Skeletal muscle tissue (tissue), 4 donors: ENCODE data around the gene ENTHD1. TPM values are rescaled to one million over a fixed set of nuclear protein-coding genes. Genes with fewer than 3 reads are reported as not detected.

ENCODE experiments used
- H3K27ac ChIP-seq: one replicate; pipeline ENCODE4 v1.7.0; 2013; ENCODE audit warnings: mild to moderate bottlenecking, low read depth, low read length, inconsistent platforms
- H3K27me3 ChIP-seq, 3 donors: one replicate each; pipeline ENCODE4 v1.7.0; 2013; ENCODE audit warnings: low read length in 3 of 3; ENCODE audit not compliant: control insufficient read depth in 3 of 3, insufficient read depth in 3 of 3
- H3K36me3 ChIP-seq, 3 donors: one replicate each; pipeline ENCODE4 v1.7.0; 2013; ENCODE audit warnings: low read length in 3 of 3; ENCODE audit not compliant: control insufficient read depth in 3 of 3, insufficient read depth in 3 of 3
- H3K4me1 ChIP-seq, 3 donors: one replicate each; pipeline ENCODE4 v1.7.0; 2013; ENCODE audit warnings: low read length in 3 of 3, mild to moderate bottlenecking in 3 of 3; ENCODE audit not compliant: control insufficient read depth in 3 of 3, insufficient read depth in 3 of 3
- H3K4me3 ChIP-seq, 3 donors: one replicate each; pipeline ENCODE4 v1.7.0; 2013; ENCODE audit warnings: low read length in 3 of 3
- H3K9ac ChIP-seq, 3 donors: one replicate each; pipeline ENCODE4 v1.7.0; 2013; ENCODE audit warnings: low read length in 3 of 3, mild to moderate bottlenecking in 3 of 3, moderate library complexity in 2 of 3, low read depth in 1 of 3
- H3K9me3 ChIP-seq, 3 donors: one replicate each; pipeline ENCODE4 v1.7.0; 2013; ENCODE audit warnings: low read length in 3 of 3; ENCODE audit not compliant: control insufficient read depth in 3 of 3
- total RNA-seq: library from RNA; depleted of rRNA; stranded (reverse); fragments of >200 nt; gene quantifications from one replicate; pipeline ENCODE4 v1.2.3, GENCODE V29; 2014
- donor health status: Osteomylitis.

Gene ENTHD1
- total RNA-seq, 1 donor from 2014 or later, result not detected

DNA sequence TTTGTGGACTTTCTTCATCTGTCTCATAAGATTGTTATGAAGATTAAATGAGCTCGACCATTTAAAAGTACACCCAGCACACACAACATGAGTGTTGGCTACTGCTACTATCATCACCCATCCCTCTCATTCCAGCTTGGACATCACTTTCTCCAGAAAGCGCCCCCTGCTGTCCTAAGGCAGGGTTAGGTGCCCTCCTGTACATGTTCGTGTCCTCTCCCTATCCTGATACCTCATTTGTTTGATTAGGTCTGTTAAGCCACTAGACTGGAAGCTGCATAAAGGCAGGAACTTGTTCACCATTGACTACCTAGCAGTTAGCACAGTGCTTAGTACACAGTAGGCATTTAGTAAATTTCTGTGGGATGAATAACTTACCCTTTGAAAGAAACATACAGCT lies 85.5 kb downstream of the ENTHD1 start:
- Histone ChIP-seq H3K36me3 (no peaks in the 10 kb centered on the region), H3K4me3 (no peak overlapping the region), H3K4me1 (no peaks in the 10 kb centered on the region), H3K9ac (no peak overlapping the region), H3K9me3 (no peaks in the 10 kb centered on the region), H3K27ac (no peak overlapping the region), H3K27me3 (peaks cover 10 to 34% (median 27%) of the 10 kb centered on the region in 3 donors)

DNA sequence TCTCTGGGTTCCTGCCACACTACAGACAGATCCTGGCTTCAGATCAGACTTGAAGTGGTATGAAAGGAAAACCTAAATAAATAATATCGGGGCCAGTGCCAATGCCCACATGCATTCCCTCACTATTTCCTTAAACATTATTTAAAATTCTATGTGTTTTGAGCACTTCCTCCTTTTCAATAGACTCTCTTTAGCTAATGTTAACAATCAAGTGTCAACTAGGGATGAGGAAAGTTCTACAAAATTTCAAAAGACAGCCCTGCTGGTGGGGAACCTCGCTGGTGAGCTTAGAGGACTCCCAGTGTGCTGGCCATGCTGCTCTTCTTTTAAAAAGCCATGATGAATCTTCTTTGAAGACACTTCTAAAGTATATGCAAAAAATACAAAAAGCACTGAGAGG lies 87.5 kb downstream of the ENTHD1 start:
- H3K27ac ChIP-seq, result no peak overlapping the region
- H3K4me1 ChIP-seq, result no peaks in the 10 kb centered on the region
- H3K9me3 ChIP-seq, result no peaks in the 10 kb centered on the region
- no peaks in the 10 kb centered on the region for H3K36me3 ChIP-seq
- H3K9ac ChIP-seq, result no peak overlapping the region
- peaks cover 3 to 22% (median 22%) of the 10 kb centered on the region in 3 donors for H3K27me3 ChIP-seq
- H3K4me3 ChIP-seq, result no peak overlapping the region

DNA sequence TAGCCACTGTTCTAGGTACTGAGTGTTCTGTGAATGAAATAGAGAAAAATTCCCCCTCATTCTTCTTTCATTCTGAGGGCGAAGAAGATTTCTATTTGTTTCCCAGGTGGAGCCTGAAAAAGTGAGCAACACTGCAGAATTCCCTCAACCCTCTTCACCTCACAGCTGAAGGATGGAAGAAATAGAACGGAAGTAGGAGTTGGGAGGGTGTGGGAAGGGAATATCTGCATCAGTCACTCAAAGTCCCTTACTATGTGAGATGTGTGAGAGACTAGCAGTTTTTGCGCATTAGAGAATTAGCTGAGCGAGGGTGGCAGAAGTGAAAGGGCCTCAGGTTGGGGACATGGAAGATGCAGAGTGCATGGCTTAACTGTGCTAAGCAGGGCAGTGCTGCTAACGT lies 88.4 kb downstream of the ENTHD1 start:
- Histone ChIP-seq H3K4me1 (no peaks in the 10 kb centered on the region), H3K4me3 (no peak overlapping the region), H3K27me3 (peaks cover 3 to 19% (median 18%) of the 10 kb centered on the region in 3 donors), H3K27ac (no peak overlapping the region), H3K36me3 (no peaks in the 10 kb centered on the region), H3K9ac (no peak overlapping the region), H3K9me3 (no peaks in the 10 kb centered on the region)

DNA sequence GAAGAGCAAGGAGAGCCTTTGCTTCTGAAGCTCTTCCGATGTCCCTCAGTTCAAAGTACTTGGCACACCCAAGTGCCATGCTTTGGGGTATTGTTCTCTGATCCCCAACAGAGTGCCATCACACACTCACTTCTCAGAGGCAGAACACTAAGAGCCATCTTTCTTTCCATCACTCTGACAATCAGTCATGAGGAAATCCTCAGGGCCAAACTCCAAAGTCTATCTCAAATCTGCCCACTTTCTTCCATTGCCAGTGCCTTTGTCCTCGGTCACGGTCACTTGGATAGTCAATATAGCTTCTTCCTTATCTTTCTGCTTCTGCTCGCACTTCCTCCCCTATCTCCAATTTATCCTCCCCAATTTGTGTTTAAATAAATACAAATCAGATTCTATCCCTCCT lies 90.9 kb downstream of the ENTHD1 start:
- peaks cover 4 to 23% (median 19%) of the 10 kb centered on the region in 3 donors for H3K27me3 ChIP-seq
- no peak overlapping the region for H3K27ac ChIP-seq
- H3K9me3 ChIP-seq, result peaks cover 6 to 10% (median 8%) of the 10 kb centered on the region in 3 donors
- H3K36me3 ChIP-seq, result no peaks in the 10 kb centered on the region
- H3K4me1 ChIP-seq, result no peaks in the 10 kb centered on the region
- H3K9ac ChIP-seq, result no peak overlapping the region
- no peak overlapping the region for H3K4me3 ChIP-seq

DNA sequence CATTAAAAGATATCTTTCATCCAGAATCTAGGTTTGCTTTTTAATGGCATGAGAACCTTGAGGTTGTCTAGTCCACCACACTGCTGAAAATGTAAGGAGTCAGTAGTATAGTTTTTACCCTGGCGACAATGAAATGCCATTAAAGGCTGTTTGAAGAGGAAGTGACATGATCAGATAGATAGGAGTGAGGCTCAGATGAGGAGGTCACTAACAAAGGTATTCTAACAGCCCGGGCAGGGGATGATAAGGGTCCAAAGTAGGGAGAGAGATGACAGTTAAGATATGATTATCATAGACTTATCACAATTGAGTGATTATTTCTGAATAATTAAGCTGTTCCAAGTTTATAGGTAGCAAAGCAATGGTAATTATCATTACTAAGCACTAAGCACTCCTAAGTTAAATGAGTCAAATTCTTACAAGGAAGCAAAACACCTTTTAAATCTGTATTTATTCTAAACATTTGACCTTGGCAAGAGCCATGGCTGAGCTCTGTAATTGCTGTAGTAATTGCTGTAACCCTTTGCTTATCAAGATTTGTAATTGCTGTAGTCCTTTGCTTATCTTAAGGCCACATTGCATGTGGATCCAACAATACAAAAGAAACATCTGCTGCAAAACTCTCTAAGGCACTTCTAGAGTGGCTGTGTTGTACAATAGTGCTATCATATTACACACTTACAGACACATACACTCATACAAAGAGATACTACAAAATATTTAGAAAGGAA lies 92.6 kb downstream of the ENTHD1 start:
- Histone ChIP-seq H3K9ac (no peak overlapping the region), H3K9me3 (peaks cover 6 to 15% (median 12%) of the 10 kb centered on the region in 3 donors), H3K27ac (no peak overlapping the region), H3K4me3 (no peak overlapping the region), H3K36me3 (no peaks in the 10 kb centered on the region), H3K27me3 (peaks cover 4 to 17% (median 14%) of the 10 kb centered on the region in 3 donors), H3K4me1 (no peaks in the 10 kb centered on the region)

DNA sequence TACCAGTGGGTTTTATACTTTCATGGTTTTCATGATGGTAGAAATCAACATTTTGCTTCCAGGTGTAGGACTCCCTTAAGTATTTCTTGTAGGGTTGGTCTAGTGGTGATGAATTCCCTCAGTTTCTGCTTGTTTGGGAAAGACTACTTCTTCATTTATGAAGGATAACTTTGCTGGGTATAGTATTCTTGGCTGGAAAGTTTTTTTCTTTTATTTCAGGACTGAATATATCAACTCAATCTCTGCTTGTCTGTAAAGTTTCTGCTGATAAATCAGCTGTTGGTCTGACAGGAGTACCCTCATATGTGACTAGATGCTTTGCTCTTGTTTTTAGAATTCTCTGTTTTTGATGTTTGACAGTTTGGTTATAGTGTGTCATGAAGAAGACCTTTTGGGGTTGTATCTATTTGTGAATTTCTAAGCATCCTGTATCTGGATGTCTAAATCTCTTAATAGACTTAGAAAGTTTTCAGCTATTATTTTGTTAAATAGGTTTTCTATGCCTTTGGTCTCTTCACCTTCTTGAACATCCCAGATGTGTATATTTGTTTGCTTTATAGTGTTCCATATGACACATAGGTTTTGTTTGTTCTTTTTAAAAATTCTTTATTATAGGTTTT lies 95.9 kb downstream of the ENTHD1 start:
- Histone ChIP-seq H3K36me3 (no peaks in the 10 kb centered on the region), H3K9ac (no peak overlapping the region), H3K9me3 (peaks cover 6 to 15% (median 12%) of the 10 kb centered on the region in 3 donors), H3K27ac (no peak overlapping the region), H3K27me3 (peaks cover 4 to 11% (median 4%) of the 10 kb centered on the region in 3 donors), H3K4me1 (no peaks in the 10 kb centered on the region), H3K4me3 (no peak overlapping the region)

DNA sequence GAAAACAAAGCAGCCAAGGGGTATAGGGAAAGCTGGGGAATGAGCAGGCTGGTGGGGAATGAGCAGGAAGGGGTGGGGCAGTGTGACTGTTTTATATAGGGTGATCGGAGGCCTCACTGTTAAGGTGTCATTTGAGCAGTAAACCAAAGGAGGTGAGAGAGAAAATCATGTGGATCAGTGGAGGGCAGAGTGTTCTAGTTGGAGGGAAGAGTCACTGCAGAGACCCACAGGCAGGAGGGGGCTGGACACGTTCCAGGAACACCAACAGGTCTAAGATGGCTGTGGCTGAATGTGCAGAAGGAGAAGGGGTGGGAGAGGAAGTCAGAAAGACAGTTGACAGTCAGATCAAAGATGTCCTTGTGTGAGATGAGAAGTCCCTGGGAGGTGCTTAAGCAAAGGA lies 103.8 kb downstream of the ENTHD1 start:
- H3K9me3 ChIP-seq, result no peaks in the 10 kb centered on the region
- H3K9ac ChIP-seq, result no peak overlapping the region
- no peaks in the 10 kb centered on the region for H3K36me3 ChIP-seq
- H3K27ac ChIP-seq, result no peak overlapping the region
- H3K4me1 ChIP-seq, result no peaks in the 10 kb centered on the region
- H3K4me3 ChIP-seq, result no peak overlapping the region
- peaks cover 0 to 2% (median 0%) of the 10 kb centered on the region in 3 donors for H3K27me3 ChIP-seq

DNA sequence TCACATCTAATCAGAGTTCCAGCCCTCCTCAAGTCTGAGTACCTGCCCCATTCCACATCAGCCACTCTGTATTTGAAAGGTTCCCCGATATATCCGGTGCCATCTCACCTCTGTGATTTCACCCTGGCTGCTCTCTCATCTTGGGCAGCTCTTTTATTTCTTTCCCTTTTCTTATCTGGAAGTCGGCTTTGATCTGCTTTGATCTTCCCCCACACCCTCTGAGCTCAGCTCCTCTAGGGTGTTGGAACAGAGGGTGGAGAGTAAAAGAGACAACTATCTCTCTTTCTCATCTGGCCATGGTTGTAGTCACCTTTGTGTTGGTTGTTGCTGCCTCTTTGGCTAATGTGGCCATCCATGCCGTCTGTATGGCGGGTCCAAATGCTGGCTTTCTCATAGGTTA lies 108.3 kb downstream of the ENTHD1 start:
- Histone ChIP-seq H3K4me3 (no peak overlapping the region), H3K9ac (no peak overlapping the region), H3K27me3 (peaks cover 0 to 2% (median 0%) of the 10 kb centered on the region in 3 donors), H3K36me3 (no peaks in the 10 kb centered on the region), H3K27ac (no peak overlapping the region), H3K4me1 (no peaks in the 10 kb centered on the region), H3K9me3 (no peaks in the 10 kb centered on the region)

DNA sequence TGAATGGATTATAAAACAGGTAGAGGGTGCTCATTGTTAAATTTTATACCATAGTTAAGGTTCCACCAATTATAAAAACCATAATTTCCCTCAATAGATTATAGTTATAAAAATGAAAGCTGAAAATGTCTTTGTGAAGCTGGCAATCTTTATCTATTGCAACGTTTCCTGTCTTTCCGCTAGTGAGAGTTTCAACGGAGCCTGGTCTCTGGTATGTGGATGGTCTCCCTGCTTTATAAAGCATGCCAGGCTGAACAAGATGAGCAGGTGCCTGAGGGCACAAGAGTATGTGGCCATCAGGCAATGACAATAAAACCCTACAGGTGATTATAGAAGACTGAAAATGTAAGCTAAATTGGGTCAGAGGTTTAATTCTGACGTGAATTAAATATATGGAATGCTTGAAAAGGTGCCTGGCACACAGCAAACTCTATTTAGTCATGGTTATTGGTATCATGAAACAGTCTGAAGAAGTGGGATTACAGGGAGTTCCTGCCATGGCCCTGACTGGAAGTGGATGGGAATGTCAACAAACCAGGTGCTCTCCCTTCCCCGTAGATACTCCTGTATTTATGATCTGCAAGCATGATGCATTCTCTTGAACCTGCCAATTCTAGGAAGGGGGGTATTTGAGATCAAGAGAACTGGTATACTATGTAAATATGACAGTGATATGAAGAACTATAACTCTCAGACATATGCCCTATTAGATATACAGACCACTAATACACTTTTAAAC lies 115.7 kb downstream of the ENTHD1 start:
- no peak overlapping the region for H3K4me3 ChIP-seq
- H3K36me3 ChIP-seq, result no peaks in the 10 kb centered on the region
- H3K9me3 ChIP-seq, result no peaks in the 10 kb centered on the region
- no peak overlapping the region for H3K9ac ChIP-seq
- H3K4me1 ChIP-seq, result no peaks in the 10 kb centered on the region
- H3K27ac ChIP-seq, result no peak overlapping the region
- peaks cover 0 to 5% (median 0%) of the 10 kb centered on the region in 3 donors for H3K27me3 ChIP-seq
